ENCODE results near the gene CYLD. TPM values are rescaled to one million over a fixed set of nuclear protein-coding genes. Genes with fewer than 3 reads are reported as not detected.

Gene CYLD
- total and polyA plus RNA-seq, 11 donors = 7.5 to 68.8 (median 38.8) TPM

GRCh38 chr16:50812876-50813466 is 71.1 kb downstream of the CYLD start:
- H3K27me3 ChIP-seq = no peaks in the 10 kb centered on the region
- TF ChIP-seq POLR2A (IDR thresholded peaks at IDR 0.05) (no peak), CTCF (IDR thresholded peaks at IDR 0.05) (no peak)
- no peaks in the 10 kb centered on the region for H3K9me3 ChIP-seq
- no peak overlapping the region for H3K4me3 ChIP-seq
- no peaks in the 10 kb centered on the region for H3K4me1 ChIP-seq
- intact Hi-C loops (cut with DNase I) = no loop called here
- ATAC-seq = no peak
- H3K27ac ChIP-seq = no peak overlapping the region
- no peak for DNase-seq
- H3K36me3 ChIP-seq = no peaks in the 10 kb centered on the region
- 79 to 88% (median 81%) methylated on average over 9 of the region's 9 CpGs for WGBS, 4 donors

GRCh38 chr16:50814052-50814451 is 72.2 kb downstream of the CYLD start:
- WGBS, 4 donors = 68 to 84% (median 78%) methylated on average over 4 of the region's 4 CpGs
- ATAC-seq = no peak
- intact Hi-C loops (cut with DNase I) = no loop called here

GRCh38 chr16:50814541-50814940 is 72.7 kb downstream of the CYLD start:
- Histone ChIP-seq H3K4me3 (no peak overlapping the region), H3K36me3 (no peaks in the 10 kb centered on the region), H3K27ac (no peak overlapping the region), H3K27me3 (peaks cover 0 to 6% (median 0%) of the 10 kb centered on the region in 9 donors), H3K4me1 (no peaks in the 10 kb centered on the region), H3K9me3 (no peaks in the 10 kb centered on the region)
- no peak for TF ChIP-seq POLR2A (IDR thresholded peaks at IDR 0.05)
- TF ChIP-seq CTCF (IDR thresholded peaks at IDR 0.05) = no peak
- 91 to 93% (median 91%) methylated on average over 7 of the region's 7 CpGs for WGBS, 4 donors
- no peak for ATAC-seq
- intact Hi-C loops (cut with DNase I) = no loop called here
- DNase-seq = no peak

More at GRCh38 chr16:50814052-50814451, 72.2 kb downstream of the CYLD start:
- H3K27ac ChIP-seq = no peak overlapping the region
- TF ChIP-seq POLR2A (IDR thresholded peaks at IDR 0.05) (no peak), CTCF (IDR thresholded peaks at IDR 0.05) (no peak)
- H3K9me3 ChIP-seq = no peaks in the 10 kb centered on the region
- no peak for DNase-seq
- H3K4me3 ChIP-seq = no peak overlapping the region
- H3K36me3 ChIP-seq = no peaks in the 10 kb centered on the region
- H3K4me1 ChIP-seq = no peaks in the 10 kb centered on the region
- peaks cover 0 to 6% (median 0%) of the 10 kb centered on the region in 9 donors for H3K27me3 ChIP-seq

- ATAC-seq (no peak), DNase-seq (no peak)
- Histone ChIP-seq H3K36me3 (no peaks in the 10 kb centered on the region), H3K9me3 (no peaks in the 10 kb centered on the region), H3K27me3 (peaks cover 0 to 6% (median 0%) of the 10 kb centered on the region in 9 donors), H3K4me1 (no peaks in the 10 kb centered on the region), H3K4me3 (no peak overlapping the region), H3K27ac (no peak overlapping the region)
- intact Hi-C loops (cut with DNase I) = no loop called here
- 78 to 88% (median 80%) methylated on average over 7 of the region's 7 CpGs for WGBS, 4 donors
- TF ChIP-seq POLR2A (IDR thresholded peaks at IDR 0.05) = no peak
- no peak for TF ChIP-seq CTCF (IDR thresholded peaks at IDR 0.05)
Measured at GRCh38 chr16:50815382-50815781, 73.5 kb downstream of the CYLD start.

All from heart left ventricle (tissue), 16 donors.